ENCODE data around the gene RXRA.

DNA sequence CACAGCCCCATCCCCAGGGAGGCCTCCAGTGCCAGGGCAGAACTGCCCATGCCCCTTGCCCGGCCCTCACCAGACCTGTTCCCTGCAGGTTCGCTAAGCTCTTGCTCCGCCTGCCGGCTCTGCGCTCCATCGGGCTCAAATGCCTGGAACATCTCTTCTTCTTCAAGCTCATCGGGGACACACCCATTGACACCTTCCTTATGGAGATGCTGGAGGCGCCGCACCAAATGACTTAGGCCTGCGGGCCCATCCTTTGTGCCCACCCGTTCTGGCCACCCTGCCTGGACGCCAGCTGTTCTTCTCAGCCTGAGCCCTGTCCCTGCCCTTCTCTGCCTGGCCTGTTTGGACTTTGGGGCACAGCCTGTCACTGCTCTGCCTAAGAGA is 110.1 kb downstream of the RXRA start:
- TF ChIP-seq, protein P1, sequence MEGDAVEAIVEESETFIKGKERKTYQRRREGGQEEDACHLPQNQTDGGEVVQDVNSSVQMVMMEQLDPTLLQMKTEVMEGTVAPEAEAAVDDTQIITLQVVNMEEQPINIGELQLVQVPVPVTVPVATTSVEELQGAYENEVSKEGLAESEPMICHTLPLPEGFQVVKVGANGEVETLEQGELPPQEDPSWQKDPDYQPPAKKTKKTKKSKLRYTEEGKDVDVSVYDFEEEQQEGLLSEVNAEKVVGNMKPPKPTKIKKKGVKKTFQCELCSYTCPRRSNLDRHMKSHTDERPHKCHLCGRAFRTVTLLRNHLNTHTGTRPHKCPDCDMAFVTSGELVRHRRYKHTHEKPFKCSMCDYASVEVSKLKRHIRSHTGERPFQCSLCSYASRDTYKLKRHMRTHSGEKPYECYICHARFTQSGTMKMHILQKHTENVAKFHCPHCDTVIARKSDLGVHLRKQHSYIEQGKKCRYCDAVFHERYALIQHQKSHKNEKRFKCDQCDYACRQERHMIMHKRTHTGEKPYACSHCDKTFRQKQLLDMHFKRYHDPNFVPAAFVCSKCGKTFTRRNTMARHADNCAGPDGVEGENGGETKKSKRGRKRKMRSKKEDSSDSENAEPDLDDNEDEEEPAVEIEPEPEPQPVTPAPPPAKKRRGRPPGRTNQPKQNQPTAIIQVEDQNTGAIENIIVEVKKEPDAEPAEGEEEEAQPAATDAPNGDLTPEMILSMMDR (IDR thresholded peaks at IDR 0.05; ENCODE audit: insufficient read depth, low read length, poor library complexity, severe bottlenecking), result no peak
- TF ChIP-seq EZH2phosphoT487 (conservative IDR thresholded peaks at IDR 0.05; ENCODE audit: low read length), result no peak

Measured in SU-DHL-6 (cell line).